ENCODE results near the gene SEPTIN10. TPM values are rescaled to one million over a fixed set of nuclear protein-coding genes. Genes with fewer than 3 reads are reported as not detected.
"Not testable (repeated sequence)": the region's sequence is repeated elsewhere in the genome, so short reads cannot be mapped to it uniquely, and the experiment has no call there.

SEPTIN10 gene
- polyA plus RNA-seq, 10 donors, result 57.9 to 110 (median 92.2) TPM

- no peak for DNase-seq
Observed at GRCh38 chr2:109607766-109608165, 6.0 kb downstream of the SEPTIN10 start.

GRCh38 chr2:109604597-109604996 lies 9.2 kb downstream of the SEPTIN10 start:
- no peak for DNase-seq

- DNase-seq, result no peak
Observed at GRCh38 chr2:109602617-109603188, 11.1 kb downstream of the SEPTIN10 start.

- DNase-seq, result peak in 1 of 3 donors; percentile 30
Observed at GRCh38 chr2:109601783-109602182, 12.0 kb downstream of the SEPTIN10 start.

GRCh38 chr2:109597283-109597682 lies 16.5 kb downstream of the SEPTIN10 start:
- DNase-seq, result no peak

GRCh38 chr2:109595644-109596043 lies 18.1 kb downstream of the SEPTIN10 start:
- no peak for DNase-seq

GRCh38 chr2:109594246-109594885 lies 19.4 kb downstream of the SEPTIN10 start:
- DNase-seq, result no peak

- no peak for DNase-seq
Observed at GRCh38 chr2:109592905-109593304, 20.9 kb downstream of the SEPTIN10 start.

- no peak for DNase-seq
Observed at GRCh38 chr2:109591206-109591605, 22.6 kb downstream of the SEPTIN10 start.

GRCh38 chr2:109586687-109587086 lies 27.1 kb downstream of the SEPTIN10 start:
- no peak for DNase-seq

- DNase-seq, result no peak
Observed at GRCh38 chr2:109582928-109583895, 30.6 kb downstream of the SEPTIN10 start.

GRCh38 chr2:109577630-109578029 lies 36.1 kb downstream of the SEPTIN10 start:
- DNase-seq, result not testable (repeated sequence)

GRCh38 chr2:109575373-109575772 lies 38.4 kb downstream of the SEPTIN10 start:
- no peak for DNase-seq

GRCh38 chr2:109563980-109564550 lies 49.7 kb downstream of the SEPTIN10 start:
- no peak for DNase-seq

- DNase-seq, result no peak
Observed at GRCh38 chr2:109563288-109563687, 50.5 kb downstream of the SEPTIN10 start.

GRCh38 chr2:109562421-109562820 lies 51.3 kb downstream of the SEPTIN10 start:
- no peak for DNase-seq

- DNase-seq, result no peak
Observed at GRCh38 chr2:109560265-109560664, 53.5 kb downstream of the SEPTIN10 start.

GRCh38 chr2:109558076-109558882 lies 55.5 kb downstream of the SEPTIN10 start:
- no peak for DNase-seq

- no peak for DNase-seq
Observed at GRCh38 chr2:109557309-109557708, 56.5 kb downstream of the SEPTIN10 start.

- DNase-seq, result no peak
Observed at GRCh38 chr2:109555346-109555900, 58.3 kb downstream of the SEPTIN10 start.

- DNase-seq, result no peak
Observed at GRCh38 chr2:109554758-109555157, 59.0 kb downstream of the SEPTIN10 start.

Measured in muscle of back (tissue), 11 donors.